BLaER1 (cell line): Measurements from ENCODE around the gene FLII.

Experiments used
- H3K27ac ChIP-seq: shearing (Covaris generic); formaldehyde crosslinking; 2 replicates; pipeline ENCODE4 v1.8.1; 2022
- H3K27me3 ChIP-seq: shearing (Covaris generic); formaldehyde crosslinking; 2 replicates; pipeline ENCODE4 v1.8.1; 2022
- H3K36me3 ChIP-seq: shearing (Covaris generic); formaldehyde crosslinking; 2 replicates; pipeline ENCODE4 v1.8.1; 2022
- H3K4me1 ChIP-seq: shearing (Covaris generic); formaldehyde crosslinking; 2 replicates; pipeline ENCODE4 v1.8.1; 2022
- H3K4me2 ChIP-seq: shearing (Covaris generic); formaldehyde crosslinking; 2 replicates; pipeline ENCODE4 v1.8.1; 2022
- H3K4me3 ChIP-seq: shearing (Covaris generic); formaldehyde crosslinking; 2 replicates; pipeline ENCODE4 v1.8.1; 2022
- H3K9ac ChIP-seq: shearing (Covaris generic); formaldehyde crosslinking; 2 replicates; pipeline ENCODE4 v1.8.1; 2022
- H3K9me3 ChIP-seq: shearing (Covaris generic); formaldehyde crosslinking; 2 replicates; pipeline ENCODE4 v1.8.1; 2022
- H4K20me1 ChIP-seq: shearing (Covaris generic); formaldehyde crosslinking; 2 replicates; pipeline ENCODE4 v1.8.1; 2022
- Cebpa-rat ChIP-seq: shearing (Covaris generic); IDR thresholded peaks from 2 replicates; pipeline ENCODE4 v1.8.1; 2022

The FLII gene

DNA sequence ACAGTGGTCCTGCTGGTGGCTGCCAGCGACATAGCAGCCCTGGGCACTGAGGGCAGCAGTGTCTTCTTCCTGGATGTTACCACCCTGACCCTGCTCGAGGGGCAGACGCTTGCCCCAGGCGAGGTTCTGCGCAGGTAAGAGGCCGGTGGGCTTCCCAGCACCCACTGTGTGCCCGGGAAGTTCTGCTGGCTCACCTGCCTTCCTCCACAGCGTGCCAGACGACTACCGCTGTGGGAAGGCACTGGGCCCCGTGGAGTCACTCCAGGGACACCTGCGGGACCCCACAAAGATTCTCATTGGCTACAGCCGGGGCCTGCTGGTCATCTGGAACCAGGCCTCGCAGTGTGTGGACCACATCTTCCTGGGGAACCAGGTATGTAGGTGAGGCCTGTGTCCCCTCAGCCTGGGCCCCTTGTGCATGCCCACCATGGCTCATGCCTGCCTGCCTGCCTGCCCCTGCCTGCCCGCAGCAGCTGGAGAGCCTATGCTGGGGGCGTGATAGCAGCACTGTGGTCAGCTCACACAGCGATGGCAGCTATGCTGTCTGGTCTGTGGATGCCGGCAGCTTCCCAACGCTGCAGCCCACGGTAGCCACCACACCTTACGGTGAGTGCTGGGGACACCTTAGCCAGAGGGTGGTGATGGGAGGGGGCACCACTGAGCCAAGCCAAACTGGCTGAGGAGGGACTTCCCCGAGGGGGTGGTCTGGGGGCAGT, 24.6 kb downstream of the FLII start:
- Histone ChIP-seq H3K27ac (no peak overlapping the region), H3K9ac (no peak overlapping the region), H3K9me3 (no peaks in the 10 kb centered on the region), H3K36me3 (peaks cover 80% of the 10 kb centered on the region), H3K4me2 (no peak overlapping the region), H4K20me1 (peaks cover 52% of the 10 kb centered on the region), H3K4me3 (no peak overlapping the region), H3K27me3 (no peaks in the 10 kb centered on the region), H3K4me1 (no peaks in the 10 kb centered on the region)
- TF ChIP-seq Cebpa-rat = no peak

DNA sequence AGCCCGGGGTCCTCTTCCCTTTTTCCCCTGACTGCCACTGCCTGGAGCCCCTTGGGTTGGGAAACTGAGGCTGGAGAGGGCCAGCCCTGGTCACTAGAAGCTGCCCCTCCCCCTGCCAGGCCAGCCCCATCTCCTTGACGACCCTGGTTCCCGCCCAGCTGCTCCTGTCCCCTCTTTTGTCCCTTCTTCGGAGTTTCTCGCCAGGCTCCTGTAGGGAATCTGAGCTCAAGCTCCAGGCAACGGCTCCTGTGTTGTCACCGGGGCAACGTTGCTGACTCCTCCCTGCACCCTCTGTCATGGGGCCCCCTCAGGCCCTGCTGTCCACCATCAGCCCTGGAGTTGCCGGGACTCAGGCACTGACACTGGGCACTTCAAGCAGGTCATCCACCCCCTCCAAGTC, 27.4 kb downstream of the FLII start:
- H4K20me1 ChIP-seq = peaks cover 77% of the 10 kb centered on the region
- peaks cover 22% of the 10 kb centered on the region for H3K4me1 ChIP-seq
- H3K27me3 ChIP-seq = no peaks in the 10 kb centered on the region
- TF ChIP-seq Cebpa-rat = no peak
- no peaks in the 10 kb centered on the region for H3K9me3 ChIP-seq
- no peak overlapping the region for H3K9ac ChIP-seq
- no peak overlapping the region for H3K4me3 ChIP-seq
- H3K27ac ChIP-seq = no peak overlapping the region
- no peak overlapping the region for H3K4me2 ChIP-seq
- H3K36me3 ChIP-seq = peaks cover 53% of the 10 kb centered on the region

DNA sequence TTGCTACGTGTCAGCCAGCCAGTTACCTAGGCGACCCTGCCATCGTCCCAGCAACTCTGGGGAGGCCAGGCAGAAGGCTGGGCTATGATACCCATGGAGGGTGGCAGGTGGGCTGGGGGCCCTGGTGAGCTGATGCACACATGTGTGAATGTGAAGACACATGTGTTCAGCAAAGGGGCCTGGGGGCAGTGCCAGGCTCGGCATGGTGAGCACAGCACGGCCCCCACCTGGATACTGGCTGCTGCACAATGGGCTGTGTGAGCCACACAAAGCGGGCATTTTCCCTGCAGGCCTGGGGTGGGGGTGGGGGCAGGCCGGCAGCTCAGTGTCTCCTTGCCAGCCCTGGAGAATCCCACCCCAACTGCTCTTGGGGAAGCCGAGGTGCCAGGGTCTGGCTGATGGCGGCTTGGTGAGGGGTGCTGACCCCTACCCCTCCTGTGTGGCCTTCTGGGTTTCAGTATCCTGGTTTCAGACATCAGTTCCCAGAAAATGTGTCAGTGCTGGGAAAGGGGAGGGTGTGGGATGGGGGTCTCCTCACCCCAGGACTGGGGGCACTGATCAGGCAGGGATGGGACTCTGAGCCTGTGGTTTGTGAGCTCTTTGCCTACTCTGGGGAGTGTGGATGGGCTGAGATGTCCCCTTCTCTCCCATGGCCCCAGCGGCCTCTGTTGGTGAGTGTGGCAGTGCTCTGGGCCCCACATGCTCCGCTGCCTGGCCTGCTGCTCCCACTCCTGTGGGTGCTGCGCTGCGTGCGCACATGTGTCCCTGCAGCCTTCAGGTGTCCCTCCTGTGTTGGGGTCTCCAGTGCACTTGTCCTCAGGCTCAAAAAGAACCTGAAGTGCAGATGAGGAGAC, 28.0 kb downstream of the FLII start:
- no peak overlapping the region for H3K27ac ChIP-seq
- no peak overlapping the region for H3K4me2 ChIP-seq
- peaks cover 24% of the 10 kb centered on the region for H3K4me1 ChIP-seq
- peaks cover 47% of the 10 kb centered on the region for H3K36me3 ChIP-seq
- H3K4me3 ChIP-seq = no peak overlapping the region
- no peak overlapping the region for H3K9ac ChIP-seq
- H4K20me1 ChIP-seq = peaks cover 80% of the 10 kb centered on the region
- H3K9me3 ChIP-seq = no peaks in the 10 kb centered on the region
- H3K27me3 ChIP-seq = no peaks in the 10 kb centered on the region
- TF ChIP-seq Cebpa-rat = no peak

DNA sequence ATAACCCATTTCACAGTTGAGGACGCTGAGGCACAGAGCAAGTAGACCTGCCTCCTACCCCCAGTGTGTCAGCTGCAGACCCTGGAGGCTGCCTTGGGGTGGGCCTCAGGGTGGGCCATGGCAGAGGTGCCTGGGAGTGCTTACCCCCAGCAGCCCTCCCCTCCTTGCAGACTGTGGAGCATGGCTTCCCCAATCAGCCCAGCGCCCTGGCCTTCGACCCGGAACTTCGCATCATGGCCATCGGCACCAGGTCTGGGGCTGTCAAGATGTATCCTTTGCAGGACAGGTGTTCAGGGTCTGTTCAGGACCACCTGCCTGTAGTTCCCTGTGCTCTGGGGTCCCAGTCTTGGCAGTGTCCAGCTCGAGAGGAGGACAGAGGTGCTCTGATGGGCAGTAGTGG, 28.8 kb downstream of the FLII start:
- peaks cover 39% of the 10 kb centered on the region for H3K36me3 ChIP-seq
- H3K27me3 ChIP-seq = no peaks in the 10 kb centered on the region
- no peak overlapping the region for H3K4me3 ChIP-seq
- peaks cover 28% of the 10 kb centered on the region for H3K4me1 ChIP-seq
- H3K9ac ChIP-seq = no peak overlapping the region
- H3K4me2 ChIP-seq = no peak overlapping the region
- TF ChIP-seq Cebpa-rat = no peak
- H3K27ac ChIP-seq = no peak overlapping the region
- H4K20me1 ChIP-seq = peaks cover 80% of the 10 kb centered on the region
- H3K9me3 ChIP-seq = no peaks in the 10 kb centered on the region

DNA sequence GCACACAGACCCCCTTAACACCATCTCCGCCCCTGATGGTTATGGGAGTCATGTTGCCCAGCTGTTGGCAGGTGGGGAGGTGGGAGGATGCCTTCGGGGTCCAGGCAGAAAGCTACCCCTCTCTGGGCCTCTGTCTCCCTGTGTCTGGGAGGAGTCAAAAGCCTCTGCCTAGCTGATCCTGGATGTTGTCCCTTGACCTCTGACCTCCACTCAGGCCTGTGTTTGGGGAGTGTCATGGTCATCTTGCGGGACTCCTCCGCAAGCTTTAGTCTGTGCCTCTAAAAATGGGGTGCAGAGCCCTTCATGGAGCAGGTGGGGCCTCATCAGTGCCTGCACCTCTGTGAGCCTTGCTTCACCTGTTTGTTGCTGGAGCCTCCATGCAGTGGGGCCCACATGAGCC, 29.3 kb downstream of the FLII start:
- H3K36me3 ChIP-seq = peaks cover 34% of the 10 kb centered on the region
- no peak overlapping the region for H3K9ac ChIP-seq
- no peaks in the 10 kb centered on the region for H3K9me3 ChIP-seq
- H3K4me1 ChIP-seq = peaks cover 32% of the 10 kb centered on the region
- H3K4me3 ChIP-seq = no peak overlapping the region
- peaks cover 80% of the 10 kb centered on the region for H4K20me1 ChIP-seq
- H3K4me2 ChIP-seq = no peak overlapping the region
- no peak for TF ChIP-seq Cebpa-rat
- no peaks in the 10 kb centered on the region for H3K27me3 ChIP-seq
- H3K27ac ChIP-seq = no peak overlapping the region

DNA sequence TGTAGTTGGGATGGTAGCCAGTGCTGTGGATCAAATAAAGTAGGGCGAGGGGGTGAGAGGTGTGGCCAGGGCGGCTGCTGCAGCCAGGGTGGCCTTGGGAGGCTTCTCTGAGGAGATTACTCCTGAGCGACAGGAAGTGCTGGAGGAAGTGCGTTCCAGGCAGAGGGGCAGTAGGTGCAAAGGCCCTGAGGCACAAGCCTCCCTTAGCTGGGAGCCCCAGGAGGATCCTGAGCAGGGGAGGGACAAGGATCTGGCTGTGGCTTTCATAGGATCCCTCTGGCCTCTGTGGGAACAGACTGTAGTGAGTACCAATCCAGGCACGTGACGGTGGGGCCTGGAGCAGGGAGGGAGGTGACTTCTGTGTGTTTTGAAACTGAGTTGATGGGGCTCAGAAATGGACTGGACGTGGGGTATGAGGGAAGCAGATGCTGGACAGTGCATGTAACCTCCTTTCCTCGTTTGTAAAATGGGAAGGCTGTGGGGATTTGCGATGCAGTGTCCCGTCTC, 30.3 kb downstream of the FLII start:
- Histone ChIP-seq H3K4me2 (no peak overlapping the region), H3K9ac (0 out of 2 replicates have a peak overlapping the region, but pooled peaks have one; percentile 10), H3K9me3 (no peaks in the 10 kb centered on the region), H3K27ac (no peak overlapping the region), H3K27me3 (no peaks in the 10 kb centered on the region), H3K4me1 (peaks cover 32% of the 10 kb centered on the region), H3K4me3 (no peak overlapping the region), H4K20me1 (peaks cover 74% of the 10 kb centered on the region), H3K36me3 (peaks cover 24% of the 10 kb centered on the region)
- no peak for TF ChIP-seq Cebpa-rat

DNA sequence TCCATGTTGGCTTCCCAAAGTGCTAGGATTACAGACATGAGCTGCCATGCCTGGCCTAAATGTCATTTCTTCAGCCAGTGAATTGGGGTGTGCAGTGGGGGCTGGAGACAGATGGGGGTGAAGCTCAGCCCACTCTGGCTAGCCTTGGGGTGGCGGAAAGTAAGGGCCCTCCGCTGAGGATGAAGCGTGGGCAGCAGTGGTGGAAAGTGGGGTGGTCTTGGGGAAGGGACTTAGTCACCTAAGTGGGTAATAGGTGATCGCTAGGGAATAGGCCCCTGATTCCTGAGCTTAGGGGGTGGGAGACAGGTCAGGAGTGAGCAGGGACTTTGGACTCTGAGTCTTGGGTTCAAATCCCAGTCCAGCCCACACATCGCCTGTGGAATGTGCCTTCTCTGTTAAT, 30.9 kb downstream of the FLII start:
- H3K4me2 ChIP-seq = no peak overlapping the region
- peaks cover 68% of the 10 kb centered on the region for H4K20me1 ChIP-seq
- TF ChIP-seq Cebpa-rat = no peak

DNA sequence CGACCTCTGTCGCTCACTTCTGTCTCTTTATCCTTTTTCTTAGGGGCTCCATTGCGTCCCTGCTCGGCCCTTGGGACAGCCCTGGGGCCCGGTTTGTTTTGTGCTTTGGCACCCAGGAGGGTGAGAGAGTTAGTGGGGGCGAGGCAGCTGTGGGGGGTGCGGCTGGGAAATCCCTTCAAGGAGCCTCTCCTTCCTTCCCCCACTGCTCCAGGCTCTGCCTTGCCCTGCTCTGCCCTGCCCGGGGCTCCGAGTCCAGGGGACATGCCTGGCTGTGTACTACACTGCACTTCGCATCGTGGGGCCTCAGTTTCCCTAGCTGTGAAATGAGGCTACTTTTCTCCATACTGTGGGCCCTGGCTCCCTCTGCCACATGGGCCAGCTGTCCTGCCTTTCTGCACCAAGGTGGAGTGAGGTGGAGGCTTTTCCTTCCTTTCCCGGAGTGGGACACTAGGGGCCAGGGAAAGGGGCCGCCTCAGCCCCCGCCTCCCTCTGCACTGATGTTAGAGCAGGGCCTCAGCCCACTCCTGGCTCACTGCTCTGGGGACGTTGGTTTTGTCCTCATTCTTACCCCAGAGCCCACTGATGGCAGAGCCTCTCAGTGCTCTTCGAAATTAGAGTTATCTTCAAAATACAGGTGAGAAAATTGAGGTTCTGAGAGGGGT, 32.1 kb downstream of the FLII start:
- peaks cover 55% of the 10 kb centered on the region for H4K20me1 ChIP-seq
- peak overlapping the region; percentile 79 for H3K27ac ChIP-seq
- peak overlapping the region; percentile 84 for H3K4me3 ChIP-seq
- peak overlapping the region; percentile 97 for H3K4me2 ChIP-seq
- peak overlapping the region; percentile 89 for H3K9ac ChIP-seq
- no peak for TF ChIP-seq Cebpa-rat
- no peaks in the 10 kb centered on the region for H3K9me3 ChIP-seq
- peaks cover 35% of the 10 kb centered on the region for H3K4me1 ChIP-seq
- peaks cover 7% of the 10 kb centered on the region; the same call in 1 of the 2 replicates for H3K36me3 ChIP-seq
- H3K27me3 ChIP-seq = no peaks in the 10 kb centered on the region

More for the DNA sequence above, 30.9 kb downstream of the FLII start:
- no peaks in the 10 kb centered on the region for H3K27me3 ChIP-seq
- no peak overlapping the region for H3K4me3 ChIP-seq
- H3K9ac ChIP-seq = no peak overlapping the region
- H3K9me3 ChIP-seq = no peaks in the 10 kb centered on the region
- H3K27ac ChIP-seq = no peak overlapping the region
- peaks cover 32% of the 10 kb centered on the region for H3K4me1 ChIP-seq
- peaks cover 18% of the 10 kb centered on the region for H3K36me3 ChIP-seq

DNA sequence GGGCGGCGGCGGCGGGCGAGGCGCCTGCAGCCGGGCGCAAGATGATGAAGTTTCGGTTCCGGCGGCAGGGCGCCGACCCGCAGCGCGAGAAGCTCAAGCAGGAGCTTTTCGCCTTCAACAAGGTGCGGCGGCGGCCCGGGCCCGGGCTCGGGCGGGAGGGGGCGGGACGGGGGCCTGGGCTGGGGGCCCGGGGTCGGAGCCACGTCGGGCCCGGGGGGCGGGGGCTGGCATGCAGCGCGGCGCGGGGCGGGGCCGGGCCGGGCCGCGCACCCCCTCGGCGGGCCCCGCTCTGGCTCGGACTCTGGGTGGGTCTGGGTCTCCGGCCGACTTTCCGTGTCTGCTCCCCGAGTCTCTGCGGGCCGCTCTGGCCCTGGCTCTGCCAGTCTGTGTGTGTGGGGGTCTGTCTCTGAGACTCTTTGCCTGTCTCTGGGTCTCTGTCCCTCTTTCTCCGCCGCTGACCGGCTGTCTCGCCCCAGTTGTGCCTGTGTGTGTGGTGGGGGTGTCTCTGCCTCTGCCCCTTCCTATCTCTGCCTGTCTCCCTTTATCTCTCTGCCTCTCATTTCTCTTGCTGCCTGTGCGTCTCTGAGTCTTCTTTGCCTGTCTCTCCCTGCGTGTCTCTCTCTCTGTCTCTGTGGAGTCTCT, 32.8 kb downstream of the FLII start:
- Histone ChIP-seq H3K27me3 (no peaks in the 10 kb centered on the region), H3K4me3 (peak overlapping the region; percentile 84), H3K9me3 (no peaks in the 10 kb centered on the region), H3K36me3 (peaks cover under 1% of the 10 kb centered on the region; the same call in 1 of the 2 replicates), H3K9ac (peak overlapping the region; percentile 89), H3K4me2 (peak overlapping the region; percentile 97), H3K27ac (peak overlapping the region; percentile 79), H3K4me1 (peaks cover 42% of the 10 kb centered on the region), H4K20me1 (peaks cover 49% of the 10 kb centered on the region)
- no peak for TF ChIP-seq Cebpa-rat
